RKO (cell line): ENCODE data around the gene PAX2.

ENCODE experiments used
- DNase-seq: peaks from one replicate; pipeline ENCODE4 v3.0.0-alpha.2; 2016; ENCODE audit warnings: low spot score

PAX2 gene

DNA sequence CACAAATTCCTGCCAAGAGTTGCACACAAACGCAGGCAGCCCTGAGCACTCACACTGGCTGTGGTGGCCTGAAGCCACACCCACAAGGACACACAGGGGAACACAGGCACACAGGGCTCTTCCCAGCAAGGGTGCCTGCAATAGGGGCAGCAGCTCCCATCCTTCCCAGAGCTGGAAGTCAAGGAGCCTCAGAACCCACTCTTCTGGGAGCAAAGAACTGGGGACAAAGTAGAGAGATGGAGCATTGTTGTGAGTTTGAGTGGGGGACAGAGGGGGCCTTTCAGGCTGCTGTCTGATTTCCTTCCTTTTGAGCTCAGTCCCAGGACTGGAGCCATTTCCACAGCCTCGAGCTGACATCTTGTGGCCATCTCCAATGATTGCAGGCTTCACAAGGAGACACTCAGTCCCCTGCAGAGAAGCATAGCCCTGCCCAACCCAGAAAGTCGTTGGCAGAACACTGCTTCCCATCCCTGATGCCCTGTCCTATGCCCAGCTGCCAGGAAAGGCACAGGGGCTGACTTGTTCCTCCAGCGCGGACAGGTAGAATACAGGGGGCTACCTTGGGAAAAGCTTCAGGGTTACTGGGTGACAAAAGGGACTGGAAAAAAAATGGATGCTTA, 133.0 kb downstream of the PAX2 start:
- DNase-seq, result peak; percentile 78
